ENCODE data around the gene RHCE. TPM values are rescaled to one million over a fixed set of nuclear protein-coding genes. Genes with fewer than 3 reads are reported as not detected.
"Not testable (repeated sequence)": the region's sequence is repeated elsewhere in the genome, so short reads cannot be mapped to it uniquely, and the experiment has no call there.

RHCE gene
- total RNA-seq, 1 experiment from 2014 or later = not detected

DNA sequence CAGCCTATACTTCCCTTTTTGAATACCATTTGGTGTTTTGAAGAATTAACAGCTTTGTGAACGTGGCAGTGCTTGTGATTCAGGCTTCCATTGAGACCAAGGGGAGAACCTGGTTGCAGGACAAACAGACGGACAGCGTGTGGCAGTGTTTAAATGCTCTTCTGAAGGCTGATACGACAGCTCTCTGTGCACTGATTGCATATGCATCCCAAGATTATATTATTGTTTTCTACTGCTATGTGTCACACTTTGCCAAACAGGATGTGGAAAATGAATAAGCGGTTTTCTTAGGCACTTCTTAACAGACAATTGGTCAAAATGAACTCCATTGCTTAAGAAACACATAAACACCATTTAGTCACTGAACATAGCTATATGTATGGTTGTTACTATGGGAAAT is 90.7 kb downstream of the RHCE start:
- H3K4me1 ChIP-seq; POLR2A ChIA-PET; H3K9me3 Mint-ChIP-seq (ENCODE audit: unreplicated experiment); H3K4me1 Mint-ChIP-seq (ENCODE audit: low read depth, unreplicated experiment); H3K27ac Mint-ChIP-seq (ENCODE audit: unreplicated experiment); H3K4me3 Mint-ChIP-seq (ENCODE audit: unreplicated experiment); DNase-seq; H3K4me3 ChIP-seq (ENCODE audit: low read depth, low read length); intact Hi-C loops (cut with micrococcal nuclease; ENCODE audit: unreplicated experiment); H3K27me3 Mint-ChIP-seq (ENCODE audit: insufficient read depth, unreplicated experiment); CTCF ChIA-PET; H3K9me3 ChIP-seq; H3K27me3 ChIP-seq (replicated peaks; ENCODE audit: control insufficient read depth, insufficient read depth, low read length); H3K36me3 Mint-ChIP-seq (ENCODE audit: insufficient read depth, unreplicated experiment); BruUV-seq (replicated peaks); H3K36me3 ChIP-seq (ENCODE audit: control insufficient read depth, insufficient read depth, low read length): not testable (repeated sequence)

- CTCF ChIA-PET; BruUV-seq (replicated peaks); H3K4me1 Mint-ChIP-seq (ENCODE audit: low read depth, unreplicated experiment); H3K27ac Mint-ChIP-seq (ENCODE audit: unreplicated experiment); H3K4me1 ChIP-seq; H3K4me3 ChIP-seq (ENCODE audit: low read depth, low read length); H3K27me3 Mint-ChIP-seq (ENCODE audit: insufficient read depth, unreplicated experiment); H3K9me3 ChIP-seq; H3K9me3 Mint-ChIP-seq (ENCODE audit: unreplicated experiment); H3K36me3 ChIP-seq (ENCODE audit: control insufficient read depth, insufficient read depth, low read length); intact Hi-C loops (cut with micrococcal nuclease; ENCODE audit: unreplicated experiment); H3K27me3 ChIP-seq (replicated peaks; ENCODE audit: control insufficient read depth, insufficient read depth, low read length); DNase-seq; POLR2A ChIA-PET; H3K36me3 Mint-ChIP-seq (ENCODE audit: insufficient read depth, unreplicated experiment); H3K4me3 Mint-ChIP-seq (ENCODE audit: unreplicated experiment): not testable (repeated sequence)
These were observed 91.3 kb downstream of the RHCE start for GRCh38 chr1:25329336-25329735.

- H3K36me3 ChIP-seq (ENCODE audit: control insufficient read depth, insufficient read depth, low read length); POLR2A ChIA-PET; DNase-seq; H3K4me3 ChIP-seq (ENCODE audit: low read depth, low read length); H3K9me3 ChIP-seq; H3K27ac Mint-ChIP-seq (ENCODE audit: unreplicated experiment); H3K4me1 Mint-ChIP-seq (ENCODE audit: low read depth, unreplicated experiment); H3K36me3 Mint-ChIP-seq (ENCODE audit: insufficient read depth, unreplicated experiment); H3K4me3 Mint-ChIP-seq (ENCODE audit: unreplicated experiment); H3K27me3 ChIP-seq (replicated peaks; ENCODE audit: control insufficient read depth, insufficient read depth, low read length); intact Hi-C loops (cut with micrococcal nuclease; ENCODE audit: unreplicated experiment); H3K4me1 ChIP-seq; H3K9me3 Mint-ChIP-seq (ENCODE audit: unreplicated experiment); CTCF ChIA-PET; H3K27me3 Mint-ChIP-seq (ENCODE audit: insufficient read depth, unreplicated experiment); BruUV-seq (replicated peaks): not testable (repeated sequence)
These were observed 91.8 kb downstream of the RHCE start for GRCh38 chr1:25328791-25329185.

GRCh38 chr1:25327864-25328790 is 92.5 kb downstream of the RHCE start:
- H3K4me1 Mint-ChIP-seq (ENCODE audit: low read depth, unreplicated experiment); H3K4me3 ChIP-seq (ENCODE audit: low read depth, low read length); H3K9me3 ChIP-seq; H3K4me1 ChIP-seq; H3K36me3 ChIP-seq (ENCODE audit: control insufficient read depth, insufficient read depth, low read length); H3K27ac Mint-ChIP-seq (ENCODE audit: unreplicated experiment); DNase-seq; CTCF ChIA-PET; H3K4me3 Mint-ChIP-seq (ENCODE audit: unreplicated experiment); H3K27me3 Mint-ChIP-seq (ENCODE audit: insufficient read depth, unreplicated experiment); H3K27me3 ChIP-seq (replicated peaks; ENCODE audit: control insufficient read depth, insufficient read depth, low read length); H3K36me3 Mint-ChIP-seq (ENCODE audit: insufficient read depth, unreplicated experiment); H3K9me3 Mint-ChIP-seq (ENCODE audit: unreplicated experiment); POLR2A ChIA-PET; intact Hi-C loops (cut with micrococcal nuclease; ENCODE audit: unreplicated experiment); BruUV-seq (replicated peaks): not testable (repeated sequence)

DNA sequence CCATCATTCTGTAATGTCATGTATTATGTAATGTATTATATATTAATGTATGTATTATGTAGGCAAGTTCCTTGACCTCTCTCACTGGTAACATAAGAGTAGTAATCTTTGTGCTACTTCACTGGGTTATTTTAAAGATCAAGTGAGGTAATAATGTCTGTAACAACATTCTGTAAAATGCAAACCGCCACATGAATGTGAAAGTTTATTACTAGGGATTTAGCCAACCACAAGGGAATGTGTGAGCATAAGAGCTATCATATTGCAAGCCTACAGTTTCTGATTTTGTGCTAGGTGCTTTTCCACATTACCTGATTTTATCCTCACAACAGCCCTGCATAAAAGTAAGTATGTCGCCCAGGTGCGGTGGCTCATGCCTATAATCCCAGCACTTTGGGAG is 96.2 kb downstream of the RHCE start:
- H3K4me3 Mint-ChIP-seq (ENCODE audit: unreplicated experiment); H3K27me3 ChIP-seq (replicated peaks; ENCODE audit: control insufficient read depth, insufficient read depth, low read length); POLR2A ChIA-PET; H3K4me3 ChIP-seq (ENCODE audit: low read depth, low read length); H3K9me3 ChIP-seq; DNase-seq; CTCF ChIA-PET; H3K27ac Mint-ChIP-seq (ENCODE audit: unreplicated experiment); H3K27me3 Mint-ChIP-seq (ENCODE audit: insufficient read depth, unreplicated experiment); H3K36me3 Mint-ChIP-seq (ENCODE audit: insufficient read depth, unreplicated experiment); intact Hi-C loops (cut with micrococcal nuclease; ENCODE audit: unreplicated experiment); H3K9me3 Mint-ChIP-seq (ENCODE audit: unreplicated experiment); H3K4me1 Mint-ChIP-seq (ENCODE audit: low read depth, unreplicated experiment); BruUV-seq (replicated peaks); H3K36me3 ChIP-seq (ENCODE audit: control insufficient read depth, insufficient read depth, low read length); H3K4me1 ChIP-seq: not testable (repeated sequence)

- intact Hi-C loops (cut with micrococcal nuclease; ENCODE audit: unreplicated experiment); H3K27me3 Mint-ChIP-seq (ENCODE audit: insufficient read depth, unreplicated experiment); H3K36me3 ChIP-seq (ENCODE audit: control insufficient read depth, insufficient read depth, low read length); H3K27me3 ChIP-seq (replicated peaks; ENCODE audit: control insufficient read depth, insufficient read depth, low read length); H3K9me3 ChIP-seq; H3K4me3 ChIP-seq (ENCODE audit: low read depth, low read length); POLR2A ChIA-PET; H3K36me3 Mint-ChIP-seq (ENCODE audit: insufficient read depth, unreplicated experiment); CTCF ChIA-PET; DNase-seq; H3K27ac Mint-ChIP-seq (ENCODE audit: unreplicated experiment); H3K4me1 Mint-ChIP-seq (ENCODE audit: low read depth, unreplicated experiment); H3K9me3 Mint-ChIP-seq (ENCODE audit: unreplicated experiment); H3K4me1 ChIP-seq; H3K4me3 Mint-ChIP-seq (ENCODE audit: unreplicated experiment); BruUV-seq (replicated peaks): not testable (repeated sequence)
These were observed 98.5 kb downstream of the RHCE start for GRCh38 chr1:25322127-25322526.

DNA sequence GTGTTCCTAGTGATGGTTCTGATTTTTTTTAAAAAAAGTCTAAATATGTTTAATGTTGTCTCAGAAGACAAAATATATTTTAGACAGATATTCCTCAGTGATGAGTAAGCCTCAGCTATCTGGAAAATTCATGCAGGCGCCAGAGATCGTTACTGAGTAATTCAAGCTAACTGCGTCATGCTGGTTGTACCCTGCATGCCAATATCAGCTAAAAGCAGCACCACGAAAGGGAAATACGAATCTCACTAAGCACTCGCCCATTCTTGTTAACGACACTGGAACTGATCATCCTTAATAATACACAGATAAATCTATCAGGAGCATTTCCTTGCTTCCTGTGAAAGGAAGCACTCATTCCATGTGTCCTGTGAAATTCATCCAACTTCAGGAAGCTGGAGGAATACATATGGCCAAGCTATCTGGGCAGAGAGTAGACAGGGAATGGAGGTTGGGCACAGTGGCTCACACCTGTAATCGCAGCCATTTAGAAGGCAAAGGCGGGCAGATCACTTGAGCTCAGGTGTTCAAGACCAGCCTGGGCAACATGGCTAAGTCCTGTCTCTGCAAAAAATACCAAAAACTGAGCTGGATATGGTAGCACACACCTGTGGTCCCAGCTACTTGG is 100.2 kb downstream of the RHCE start:
- H3K9me3 Mint-ChIP-seq (ENCODE audit: unreplicated experiment); POLR2A ChIA-PET; intact Hi-C loops (cut with micrococcal nuclease; ENCODE audit: unreplicated experiment); H3K9me3 ChIP-seq; H3K4me1 ChIP-seq; H3K36me3 Mint-ChIP-seq (ENCODE audit: insufficient read depth, unreplicated experiment); H3K4me3 ChIP-seq (ENCODE audit: low read depth, low read length); CTCF ChIA-PET; H3K4me1 Mint-ChIP-seq (ENCODE audit: low read depth, unreplicated experiment); H3K36me3 ChIP-seq (ENCODE audit: control insufficient read depth, insufficient read depth, low read length); H3K27me3 ChIP-seq (replicated peaks; ENCODE audit: control insufficient read depth, insufficient read depth, low read length); H3K27ac Mint-ChIP-seq (ENCODE audit: unreplicated experiment); H3K4me3 Mint-ChIP-seq (ENCODE audit: unreplicated experiment); BruUV-seq (replicated peaks); DNase-seq; H3K27me3 Mint-ChIP-seq (ENCODE audit: insufficient read depth, unreplicated experiment): not testable (repeated sequence)

Measured in Caco-2 (cell line).